Stomach (tissue), 4 donors: ENCODE results near the gene LRRC4C.

Experiments used
- CTCF ChIP-seq, 7 experiments: fragments of 450-650 bp in 4 of 7; fragments of 200-600 bp in 3 of 7; sonication (generic) in 3 of 7; IDR thresholded peaks; one replicate each; pipeline ENCODE4 v1.5.1; 2016 to 2019; ENCODE audit warnings: antibody characterized with exemption in 7 of 7, control low read depth in 2 of 7, mild to moderate bottlenecking in 1 of 7
- EP300 ChIP-seq: sonication (generic); formaldehyde crosslinking; IDR thresholded peaks from one replicate; pipeline ENCODE4 v1.6.1; 2017; ENCODE audit warnings: antibody characterized with exemption
- POLR2A ChIP-seq, 4 donors: fragments of 450-650 bp; IDR thresholded peaks; one replicate each; pipeline ENCODE4 v1.6.1; 2016; ENCODE audit warnings: antibody characterized with exemption in 4 of 4, control low read depth in 2 of 4, mild to moderate bottlenecking in 1 of 4, moderate library complexity in 1 of 4

GRCh38 chr11:40166892-40167291 is 1292.6 kb downstream of the LRRC4C start:
- TF ChIP-seq CTCF (IDR thresholded peaks at IDR 0.05) (no peak), POLR2A (IDR thresholded peaks at IDR 0.05) (no peak), EP300 (no peak)
